IMR-90 (cell line): Measurements from ENCODE around the gene ATP6V0C. TPM values are rescaled to one million over a fixed set of nuclear protein-coding genes. Genes with fewer than 3 reads are reported as not detected.

Source experiments
- ATAC-seq: fragments of 200-7000 bp; cut with Tn5 transposase; 2 replicates; pipeline ENCODE4 v1.9.1; 2020; ENCODE audit warnings: low read depth, mild to moderate bottlenecking, moderate library complexity
- BruUV-seq: library from RNA; stranded (reverse); fragments of 400-500 nt; replicated peaks from 2 replicates; lab custom pipeline; 2021; lab: Mats Ljungman, UMichigan
- CTCF ChIA-PET: fragments of 300-600 bp; formaldehyde crosslinking; extraction: SDS; loops from one replicate; lab custom pipeline; 2021; ENCODE audit warnings: antibody characterized with exemption; lab: Yijun Ruan, JAX
- POLR2A ChIA-PET: fragments of 300-600 bp; sonication (Branson Sonifier 250); formaldehyde crosslinking; loops from one replicate; lab custom pipeline; 2022; ENCODE audit warnings: antibody characterized with exemption; ENCODE audit not compliant: unreplicated experiment; lab: Charles Lee
- DNase-seq: peaks from one replicate; pipeline ENCODE4 v3.0.0; 2013
- H2AFZ ChIP-seq: replicated peaks from 2 replicates; pipeline ENCODE3; 2013; ENCODE audit warnings: low read length, mild to moderate bottlenecking; ENCODE audit not compliant: poor library complexity
- H2AK5ac ChIP-seq: 2 replicates; pipeline ENCODE4 v1.6.1; 2013; ENCODE audit warnings: low read depth, low read length, inconsistent platforms
- H2AK9ac ChIP-seq: replicated peaks from 2 replicates; pipeline ENCODE3; 2013; ENCODE audit warnings: mild to moderate bottlenecking, low read depth, low read length, moderate library complexity; ENCODE audit not compliant: poor library complexity
- H2BK120ac ChIP-seq: 2 replicates; pipeline ENCODE4 v1.6.1; 2013; ENCODE audit warnings: low read depth, low read length, inconsistent platforms
- H2BK15ac ChIP-seq: 3 replicates; pipeline ENCODE4 v1.6.1; 2013; ENCODE audit warnings: low read depth, low read length, inconsistent platforms
- H2BK20ac ChIP-seq: 2 replicates; pipeline ENCODE4 v1.6.1; 2013; ENCODE audit warnings: low read depth, mild to moderate bottlenecking, inconsistent platforms, low read length, moderate library complexity
- H2BK5ac ChIP-seq: 2 replicates; pipeline ENCODE4 v1.6.1; 2013; ENCODE audit warnings: mild to moderate bottlenecking, low read depth, low read length, inconsistent platforms; ENCODE audit not compliant: poor library complexity, severe bottlenecking
- H3K14ac ChIP-seq: replicated peaks from 2 replicates; pipeline ENCODE4 v1.6.1; 2013; ENCODE audit warnings: low read depth, low read length, inconsistent platforms
- H3K18ac ChIP-seq: 2 replicates; pipeline ENCODE4 v1.6.1; 2013; ENCODE audit warnings: low read depth, low read length, control low read depth
- H3K23ac ChIP-seq: 2 replicates; pipeline ENCODE4 v1.6.1; 2013; ENCODE audit warnings: low read depth, low read length, inconsistent platforms
- H3K27ac ChIP-seq: 2 replicates; pipeline ENCODE4 v1.5.1; 2013; ENCODE audit warnings: mild to moderate bottlenecking, control low read depth, low read length; ENCODE audit not compliant: insufficient read depth
- H3K27me3 ChIP-seq: 2 replicates; pipeline ENCODE4 v1.6.1; 2013; ENCODE audit warnings: low read length; ENCODE audit not compliant: control insufficient read depth, insufficient read depth
- H3K36me3 ChIP-seq: 2 replicates; pipeline ENCODE4 v1.6.1; 2013; ENCODE audit warnings: low read length, mixed read lengths; ENCODE audit not compliant: control insufficient read depth, insufficient read depth
- H3K4ac ChIP-seq: 2 replicates; pipeline ENCODE4 v1.6.1; 2013; ENCODE audit warnings: low read depth, low read length, inconsistent platforms
- H3K4me1 ChIP-seq: 2 replicates; pipeline ENCODE4 v1.6.1; 2013; ENCODE audit warnings: low read length, mixed read lengths; ENCODE audit not compliant: control insufficient read depth, insufficient read depth
- H3K4me2 ChIP-seq: 2 replicates; pipeline ENCODE4 v1.6.1; 2013; ENCODE audit warnings: low read depth, mild to moderate bottlenecking, control low read depth, low read length, moderate library complexity
- H3K4me3 ChIP-seq: 2 replicates; pipeline ENCODE4 v1.5.1; 2013; ENCODE audit warnings: low read depth, mild to moderate bottlenecking, control low read depth, low read length, moderate library complexity; ENCODE audit not compliant: insufficient read depth
- H3K56ac ChIP-seq: 2 replicates; pipeline ENCODE4 v1.6.1; 2013; ENCODE audit warnings: low read length, inconsistent platforms; ENCODE audit not compliant: insufficient read depth; ENCODE audit errors: extremely low read depth
- H3K79me1 ChIP-seq, 2 experiments: 2 replicates each; pipeline ENCODE4 v1.6.1; 2013; ENCODE audit warnings: low read length in 2 of 2, inconsistent platforms in 1 of 2, low read depth in 1 of 2
- H3K9ac ChIP-seq: 2 replicates; pipeline ENCODE4 v1.6.1; 2013; ENCODE audit warnings: low read depth, low read length, control low read depth
- H3K9me1 ChIP-seq: 2 replicates; pipeline ENCODE4 v1.6.1; 2013; ENCODE audit warnings: low read length, inconsistent platforms; ENCODE audit not compliant: insufficient read depth
- H3K9me3 ChIP-seq: 2 replicates; pipeline ENCODE4 v1.6.1; 2013; ENCODE audit warnings: low read length; ENCODE audit not compliant: control insufficient read depth, insufficient read depth
- H4K20me1 ChIP-seq: 2 replicates; pipeline ENCODE4 v1.6.1; 2013; ENCODE audit warnings: low read length, inconsistent platforms; ENCODE audit not compliant: insufficient read depth
- H4K5ac ChIP-seq: 2 replicates; pipeline ENCODE4 v1.6.1; 2013; ENCODE audit warnings: mild to moderate bottlenecking, low read depth, low read length, control low read depth
- H4K8ac ChIP-seq, 2 experiments: 2 replicates each; pipeline ENCODE4 v1.6.1; 2013; ENCODE audit warnings: low read depth in 2 of 2, low read length in 2 of 2, control low read depth in 1 of 2, inconsistent platforms in 1 of 2
- H4K91ac ChIP-seq: 2 replicates; pipeline ENCODE4 v1.6.1; 2013; ENCODE audit warnings: low read depth, low read length, inconsistent platforms; ENCODE audit not compliant: insufficient read depth
- CEBPB ChIP-seq: IDR thresholded peaks from 2 replicates; pipeline ENCODE4 v1.6.1; 2012; ENCODE audit warnings: low read depth, low read length, improper control_type of control experiment
- FOS ChIP-seq: fragments of 150-350 bp; IDR thresholded peaks from 2 replicates; pipeline ENCODE4 v1.6.1; 2016; ENCODE audit warnings: low read depth, low read length
- NFE2L2 ChIP-seq: fragments of 150-350 bp; IDR thresholded peaks from 2 replicates; pipeline ENCODE4 v1.6.1; 2016; ENCODE audit warnings: low read depth, mild to moderate bottlenecking, low read length
- RAD21 ChIP-seq: IDR thresholded peaks from 2 replicates; pipeline ENCODE4 v1.6.1; 2012; ENCODE audit warnings: low read length, improper control_type of control experiment
- RCOR1 ChIP-seq: IDR thresholded peaks from 2 replicates; pipeline ENCODE4 v1.6.1; 2012; ENCODE audit warnings: mild to moderate bottlenecking, low read length, improper control_type of control experiment; ENCODE audit not compliant: insufficient replicate concordance
- SMC3 ChIP-seq: fragments of 150-350 bp; IDR thresholded peaks from 2 replicates; pipeline ENCODE4 v1.6.1; 2016; ENCODE audit warnings: low read depth, mild to moderate bottlenecking, antibody characterized with exemption, low read length, moderate library complexity
- WGBS, 2 experiments: methylation state at CpG; one replicate each; pipeline versions ENCODE4 v1.1.5 to v1.1.7; 2013; ENCODE audit warnings: missing lambda C conversion rate in 2 of 2; ENCODE audit not compliant: insufficient read length in 1 of 2; ENCODE audit errors: extremely low coverage in 2 of 2; 5-methylcytosine and 5-hydroxymethylcytosine counted together
- dilution Hi-C: fragments of 300-500 bp; cut with HindIII; formaldehyde crosslinking; loops from one replicate; pipeline ENCODE4 v1.14.3; 2018; ENCODE audit warnings: low sequenced_read_pairs; ENCODE audit not compliant: unreplicated experiment
- in situ Hi-C: fragments of 300-500 bp; cut with MboI; formaldehyde crosslinking; loops from 3 replicates; pipeline ENCODE4 v1.14.3; 2019; ENCODE audit warnings: low sequenced_read_pairs, inconsistent platforms, mixed read lengths
- intact Hi-C: fragments of 100-400 bp; cut with micrococcal nuclease; formaldehyde crosslinking; loops from 2 replicates; pipeline ENCODE4 v1.10.0; 2022
- polyA plus RNA-seq, 3 experiments: library from polyadenylated mRNA; depleted of rRNA; stranded (reverse); fragments of >200 nt; gene quantifications; 2 replicates each; pipeline ENCODE4 v1.2.3, GENCODE V29; 2012; ENCODE audit warnings: low replicate concordance in 1 of 3
- total RNA-seq: library from RNA; depleted of rRNA; stranded (reverse); fragments of >200 nt; gene quantifications from 2 replicates; pipeline ENCODE4 v1.2.3, GENCODE V29; 2012
- TF ChIP-seq, protein P1 (sequence below): fragments of 150-350 bp; IDR thresholded peaks from 2 replicates; pipeline ENCODE4 v1.6.1; 2016; ENCODE audit warnings: low read depth, mild to moderate bottlenecking, low read length, moderate library complexity, borderline replicate concordance

ATP6V0C gene
- total and polyA plus RNA-seq, 2 of the 4 experiments (the other 2 are of a cell fraction): 8.4 to 107 TPM

GRCh38 chr16:2468725-2469398 lies 44.9 kb upstream of the ATP6V0C start:
- Histone ChIP-seq H3K9ac (no peak overlapping the region), H2AK9ac (peak overlapping the region; percentile 97), H2BK5ac (no peak overlapping the region), H3K27ac (no peak overlapping the region), H3K9me3 (no peaks in the 10 kb centered on the region), H2BK20ac (no peak overlapping the region), H4K8ac (no peak overlapping the region), H3K79me1 (peaks cover 5 to 15% of the 10 kb centered on the region in 2 experiments; a peak in 1 of 4 replicates), H3K4ac (no peak overlapping the region), H3K27me3 (no peaks in the 10 kb centered on the region; the same call in 1 of the 2 replicates), H3K4me1 (peaks cover 20% of the 10 kb centered on the region), H2AFZ (peak overlapping the region; percentile 95), H3K4me3 (no peak overlapping the region), H4K5ac (no peak overlapping the region), H3K14ac (no peak overlapping the region), H3K56ac (no peak overlapping the region), H4K20me1 (0 out of 2 replicates have a peak, but pooled peaks cover 5% of the 10 kb centered on the region), H4K91ac (no peak overlapping the region), H3K36me3 (no peaks in the 10 kb centered on the region), H3K4me2 (peak overlapping the region; percentile 92), H3K18ac (no peak overlapping the region), H3K23ac (no peak overlapping the region), H3K9me1 (peaks cover 8% of the 10 kb centered on the region), H2AK5ac (peak overlapping the region; percentile 49; the same call in 1 of the 2 replicates), H2BK15ac (no peak overlapping the region), H2BK120ac (no peak overlapping the region)
- ChIA-PET CTCF (interaction anchor here (1.2 kb wide), 1 partner anchor 33 kb away, joined by 4 read pairs; no protein-coding TSS in a partner anchor), POLR2A (no interaction called here)
- no TSS peak for BruUV-seq
- intact Hi-C loops: no loop called here
- TF ChIP-seq FOS: no peak
- TF ChIP-seq NFE2L2: no peak
- no peak for TF ChIP-seq RCOR1
- TF ChIP-seq, protein P1, sequence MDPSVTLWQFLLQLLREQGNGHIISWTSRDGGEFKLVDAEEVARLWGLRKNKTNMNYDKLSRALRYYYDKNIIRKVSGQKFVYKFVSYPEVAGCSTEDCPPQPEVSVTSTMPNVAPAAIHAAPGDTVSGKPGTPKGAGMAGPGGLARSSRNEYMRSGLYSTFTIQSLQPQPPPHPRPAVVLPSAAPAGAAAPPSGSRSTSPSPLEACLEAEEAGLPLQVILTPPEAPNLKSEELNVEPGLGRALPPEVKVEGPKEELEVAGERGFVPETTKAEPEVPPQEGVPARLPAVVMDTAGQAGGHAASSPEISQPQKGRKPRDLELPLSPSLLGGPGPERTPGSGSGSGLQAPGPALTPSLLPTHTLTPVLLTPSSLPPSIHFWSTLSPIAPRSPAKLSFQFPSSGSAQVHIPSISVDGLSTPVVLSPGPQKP: no peak
- TF ChIP-seq CEBPB: no peak
- TF ChIP-seq SMC3: no peak
- no peak for TF ChIP-seq RAD21
- dilution Hi-C loops: no loop called here
- in situ Hi-C loops: no loop called here
- DNase-seq (no peak), ATAC-seq (no peak)
- WGBS, 2 experiments: 36% methylated on average over 6 of the region's 14 CpGs; no CpG with 5 or more reads in 1 of the 2 experiments
